H4 (cell line): ENCODE data around the gene IL17RD. TPM values are rescaled to one million over a fixed set of nuclear protein-coding genes. Genes with fewer than 3 reads are reported as not detected.

Source experiments
- DNase-seq: peaks from one replicate; pipeline ENCODE4 v3.0.0-alpha.2; 2015; ENCODE audit warnings: low spot score
- total RNA-seq: library from RNA; depleted of rRNA; stranded (reverse); fragments of >200 nt; shearing (Covaris generic); gene quantifications from 2 replicates; pipeline ENCODE4 v1.2.3, GENCODE V29; 2014

IL17RD gene
- total RNA-seq, 1 experiment from 2014 or later, result 0.56 TPM

- peak; percentile 13 for DNase-seq
Measured at GRCh38 chr3:57158813-57159738, 6.1 kb downstream of the IL17RD start.

- no peak for DNase-seq
Measured at GRCh38 chr3:57158325-57158724, 6.8 kb downstream of the IL17RD start.

GRCh38 chr3:57157545-57157944 is 7.6 kb downstream of the IL17RD start:
- DNase-seq, result no peak

GRCh38 chr3:57155310-57155643 is 9.9 kb downstream of the IL17RD start:
- no peak for DNase-seq

- no peak for DNase-seq
Measured at GRCh38 chr3:57154470-57155309, 10.5 kb downstream of the IL17RD start.

- DNase-seq, result no peak
Measured at GRCh38 chr3:57152151-57153143, 12.7 kb downstream of the IL17RD start.

- DNase-seq, result no peak
Measured at GRCh38 chr3:57151749-57152148, 13.4 kb downstream of the IL17RD start.

- no peak for DNase-seq
Measured at GRCh38 chr3:57151021-57151449, 14.1 kb downstream of the IL17RD start.

GRCh38 chr3:57150113-57150581 is 15.0 kb downstream of the IL17RD start:
- DNase-seq, result no peak

- DNase-seq, result no peak
Measured at GRCh38 chr3:57147071-57147470, 18.1 kb downstream of the IL17RD start.

GRCh38 chr3:57145852-57146251 is 19.3 kb downstream of the IL17RD start:
- DNase-seq, result no peak

GRCh38 chr3:57144952-57145351 is 20.2 kb downstream of the IL17RD start:
- no peak for DNase-seq

- no peak for DNase-seq
Measured at GRCh38 chr3:57143886-57144459, 21.2 kb downstream of the IL17RD start.

GRCh38 chr3:57142411-57142723 is 22.8 kb downstream of the IL17RD start:
- DNase-seq, result no peak

GRCh38 chr3:57141719-57142410 is 23.3 kb downstream of the IL17RD start:
- no peak for DNase-seq

GRCh38 chr3:57140894-57141293 is 24.3 kb downstream of the IL17RD start:
- no peak for DNase-seq

GRCh38 chr3:57135964-57136719 is 29.0 kb downstream of the IL17RD start:
- DNase-seq, result no peak

- no peak for DNase-seq
Measured at GRCh38 chr3:57133157-57133556, 32.0 kb downstream of the IL17RD start.

GRCh38 chr3:57132674-57133073 is 32.5 kb downstream of the IL17RD start:
- no peak for DNase-seq

GRCh38 chr3:57131210-57131588 is 34.0 kb downstream of the IL17RD start:
- no peak for DNase-seq
